DMS53 treated with DMSO at 0.1 percent for 48 hours (cell line): Measurements from ENCODE around the gene ITLN1.

Source experiments
- DNase-seq: peaks from one replicate; lab custom pipeline; 2025; ENCODE audit not compliant: unreplicated experiment; lab: John Stamatoyannopoulos, UW

ITLN1 gene

GRCh38 chr1:160826546-160826945 lies 58.4 kb downstream of the ITLN1 start:
- DNase-seq, result no peak
